Raji (cell line): Measurements from ENCODE around the gene QKI.

Source experiments
- POLR2A ChIP-seq: IDR thresholded peaks from 2 replicates; pipeline ENCODE4 v1.6.1; 2011; ENCODE audit warnings: low read depth, low read length, control low read depth; ENCODE audit not compliant: insufficient read depth

Gene QKI

GRCh38 chr6:163485388-163485851 is 70.9 kb downstream of the QKI start:
- TF ChIP-seq POLR2A, result no peak

DNA sequence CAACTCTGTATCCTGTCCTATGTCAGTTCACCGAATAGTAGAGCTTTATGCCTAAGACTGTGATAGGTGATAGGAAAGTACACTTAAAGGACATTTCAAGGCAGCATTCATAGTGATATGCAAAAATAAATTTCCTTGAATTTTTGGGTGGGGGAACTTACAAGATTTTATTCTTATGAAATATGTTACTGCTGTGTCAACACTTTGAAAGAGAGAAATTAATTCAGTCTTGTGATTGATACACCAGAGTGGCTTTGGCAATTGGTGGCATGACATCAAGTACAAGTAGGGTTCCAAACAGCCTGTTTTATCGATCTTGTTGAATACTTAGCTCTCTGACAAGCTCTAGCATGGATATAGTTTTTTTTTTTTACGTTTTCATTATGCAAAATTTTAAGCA is 72.3 kb downstream of the QKI start:
- no peak for TF ChIP-seq POLR2A

DNA sequence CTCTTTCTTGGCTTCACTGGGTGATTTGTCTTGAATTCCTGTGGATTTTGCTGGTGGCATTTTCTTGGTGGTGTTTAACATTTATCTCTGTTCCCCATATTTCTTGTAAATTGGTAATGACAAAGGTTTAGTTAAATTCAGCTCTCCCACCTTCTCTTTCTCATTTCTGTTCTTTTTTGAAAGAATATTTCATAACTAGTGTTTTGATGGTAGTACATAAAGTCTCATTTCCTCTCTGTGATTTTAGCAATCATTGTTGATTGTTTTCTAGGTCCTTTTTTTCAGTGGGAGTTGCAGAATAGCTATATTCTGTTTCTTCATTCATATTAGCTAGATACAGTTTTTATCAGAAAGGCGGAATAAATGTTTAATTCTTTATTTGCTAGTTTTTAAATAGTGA is 73.1 kb downstream of the QKI start:
- TF ChIP-seq POLR2A, result no peak

GRCh38 chr6:163489584-163489983 is 75.1 kb downstream of the QKI start:
- no peak for TF ChIP-seq POLR2A

- TF ChIP-seq POLR2A, result no peak
Measured at GRCh38 chr6:163490826-163491577, 76.5 kb downstream of the QKI start.

- TF ChIP-seq POLR2A, result no peak
Measured at GRCh38 chr6:163491737-163492300, 77.3 kb downstream of the QKI start.

GRCh38 chr6:163494279-163494727 is 79.8 kb downstream of the QKI start:
- no peak for TF ChIP-seq POLR2A

DNA sequence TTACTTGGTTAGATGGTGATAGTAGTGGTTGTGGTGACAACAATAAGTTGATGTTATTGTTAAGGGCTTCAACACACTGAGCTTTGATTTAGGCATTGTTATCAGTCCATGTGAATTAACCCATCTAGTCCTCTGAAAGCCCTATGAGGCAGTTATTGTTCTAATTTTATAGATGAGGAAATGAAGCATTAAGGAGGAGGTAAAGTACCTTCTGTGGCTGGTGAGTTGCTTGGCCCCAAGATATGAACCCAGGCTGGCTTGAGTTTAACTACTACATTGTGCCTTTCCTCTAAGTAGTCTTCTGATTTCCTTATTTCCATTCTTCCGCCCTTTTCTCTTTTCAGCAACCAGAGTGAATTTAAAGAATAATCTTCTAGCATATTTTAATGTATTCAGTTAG is 81.7 kb downstream of the QKI start:
- TF ChIP-seq POLR2A, result no peak

DNA sequence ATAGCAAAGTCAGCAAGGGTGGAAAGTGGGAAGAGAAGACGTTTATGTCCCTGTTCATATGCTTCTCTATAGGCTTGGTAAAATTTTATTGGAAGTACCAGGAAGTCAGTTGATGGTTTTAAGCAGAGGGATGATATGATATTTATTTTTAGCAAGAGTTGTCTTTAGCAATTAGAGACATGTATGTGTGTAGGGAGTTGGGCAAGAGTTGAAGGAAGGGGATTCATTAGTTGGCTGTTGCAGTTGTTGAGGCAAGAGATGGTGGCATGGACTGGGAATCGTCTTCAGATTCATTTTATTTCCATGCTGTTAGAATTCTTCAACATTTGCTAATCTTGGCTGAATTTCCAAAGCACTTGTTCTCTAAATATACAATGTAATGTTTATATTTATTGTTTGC is 85.6 kb downstream of the QKI start:
- no peak for TF ChIP-seq POLR2A

GRCh38 chr6:163501026-163501425 is 86.5 kb downstream of the QKI start:
- no peak for TF ChIP-seq POLR2A

GRCh38 chr6:163501439-163501838 is 86.9 kb downstream of the QKI start:
- TF ChIP-seq POLR2A, result no peak

DNA sequence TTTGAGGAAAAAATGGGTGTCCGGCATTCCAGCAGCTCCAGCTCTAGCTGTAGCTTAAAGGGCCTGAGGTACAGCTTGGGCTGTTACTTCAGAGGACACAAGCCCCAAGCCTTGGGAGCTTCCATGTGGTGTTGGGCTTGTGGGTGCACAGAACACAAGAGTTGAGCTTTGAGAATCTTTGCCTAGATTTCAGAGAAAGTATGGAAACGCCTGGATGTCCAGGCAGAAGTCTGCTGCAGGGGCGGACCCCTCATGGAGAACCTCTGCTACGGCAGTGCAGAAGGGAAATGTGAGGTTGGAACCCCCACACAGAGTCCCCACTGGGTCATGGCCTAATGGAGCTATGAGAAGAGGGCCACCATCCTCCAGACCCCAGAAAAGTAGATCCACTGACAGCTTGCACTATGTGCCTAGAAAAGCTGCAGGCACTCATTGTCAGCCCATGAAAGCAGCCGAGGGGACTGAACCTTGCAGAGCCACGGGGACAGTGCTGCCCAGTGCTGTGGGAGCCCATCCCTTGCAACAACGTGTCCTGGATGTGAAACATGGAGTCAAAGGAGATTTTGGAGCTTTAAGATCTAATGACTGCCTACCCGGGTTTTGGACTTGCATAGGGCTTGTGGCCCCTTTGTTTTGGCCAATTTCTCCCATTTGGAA is 90.6 kb downstream of the QKI start:
- no peak for TF ChIP-seq POLR2A

GRCh38 chr6:163507965-163508364 is 93.4 kb downstream of the QKI start:
- no peak for TF ChIP-seq POLR2A

- no peak for TF ChIP-seq POLR2A
Measured at GRCh38 chr6:163513003-163513402, 98.5 kb downstream of the QKI start.

DNA sequence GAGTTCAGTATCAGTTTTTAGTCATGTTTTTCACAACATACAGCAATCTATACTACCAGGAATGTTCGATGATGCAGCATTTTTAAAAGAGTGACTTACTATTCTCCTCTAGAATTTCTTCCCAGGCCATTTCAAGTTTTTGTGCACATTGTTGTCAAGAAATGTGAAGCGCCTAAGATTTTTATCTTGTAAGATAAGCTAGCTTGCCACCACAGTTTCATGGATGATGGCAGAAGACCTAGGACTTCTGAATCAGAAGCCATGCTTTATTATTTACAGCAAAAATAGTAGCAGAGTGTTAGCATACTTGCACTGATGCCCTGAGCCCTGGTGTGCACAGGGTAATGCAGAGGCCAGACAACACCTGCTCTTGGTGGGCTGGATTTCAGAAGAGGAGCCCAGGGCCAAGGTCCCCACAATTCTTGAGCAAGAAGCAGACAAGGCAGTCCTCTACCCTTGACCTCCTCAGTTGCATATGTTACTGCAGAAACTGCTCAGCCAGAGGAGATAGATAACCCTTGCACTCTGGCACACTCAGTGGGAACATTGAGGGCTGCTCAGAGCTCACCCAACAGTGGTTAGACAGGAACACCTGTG is 99.2 kb downstream of the QKI start:
- no peak for TF ChIP-seq POLR2A

DNA sequence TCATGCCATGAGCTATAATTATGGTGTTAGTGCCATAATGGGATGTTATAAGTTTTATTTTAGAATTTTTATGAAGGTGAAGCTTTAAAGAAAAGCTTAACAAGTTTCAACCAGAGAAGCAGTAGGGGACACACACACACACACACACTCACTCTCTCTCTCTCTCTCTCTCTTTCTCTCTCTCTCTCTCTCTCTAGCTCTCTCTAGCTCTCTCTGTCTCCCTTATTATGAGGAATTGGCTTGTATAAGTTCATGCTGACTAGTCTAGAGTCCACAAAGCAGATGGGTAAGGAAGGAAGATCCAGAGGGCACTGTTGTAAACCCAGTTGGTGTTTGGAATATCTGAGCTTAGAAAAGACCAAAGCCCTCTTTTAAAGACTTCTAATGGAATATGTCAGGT is 102.4 kb downstream of the QKI start:
- no peak for TF ChIP-seq POLR2A
